Gastrocnemius medialis (tissue), 4 donors: ENCODE results near the gene GSK3A. TPM values are rescaled to one million over a fixed set of nuclear protein-coding genes. Genes with fewer than 3 reads are reported as not detected.

Experiments used
- ATAC-seq, 2 donors: fragments of 150-250 bp; one replicate each; pipeline ENCODE4 v1.9.1; 2016
- DNase-seq, 2 donors: peaks; one replicate each; pipeline ENCODE4 v3.0.0-alpha.2; 2019
- H3K27ac ChIP-seq, 4 donors: fragments of 200-600 bp; sonication (generic); 1 replicate in 1 of 4; 2 replicates in 3 of 4; pipeline ENCODE4 v1.5.1; 2016 to 2018; ENCODE audit warnings: mild to moderate bottlenecking in 2 of 4, moderate library complexity in 1 of 4
- H3K27me3 ChIP-seq, 3 donors: fragments of 200-600 bp; sonication (generic) in 2 of 3; 1 replicate in 1 of 3; 2 replicates in 2 of 3; pipeline versions ENCODE4 v1.5.1 to v1.6.0; 2016 to 2019; ENCODE audit warnings: mild to moderate bottlenecking in 1 of 3, moderate library complexity in 1 of 3
- H3K36me3 ChIP-seq, 2 donors: fragments of 200-600 bp; sonication (generic) in 1 of 2; one replicate each; pipeline ENCODE4 v1.5.1; 2017 to 2018
- H3K4me1 ChIP-seq, 2 donors: fragments of 200-600 bp; sonication (generic) in 1 of 2; one replicate each; pipeline ENCODE4 v1.5.1; 2016 to 2017; ENCODE audit warnings: mild to moderate bottlenecking in 2 of 2
- H3K4me3 ChIP-seq, 4 donors: fragments of 200-600 bp; sonication (generic) in 3 of 4; 1 replicate in 1 of 4; 2 replicates in 3 of 4; pipeline ENCODE4 v1.5.1; 2016 to 2019; ENCODE audit warnings: mild to moderate bottlenecking in 2 of 4
- H3K9me3 ChIP-seq, 3 donors: fragments of 200-600 bp; sonication (generic) in 2 of 3; 1 replicate in 1 of 3; 2 replicates in 2 of 3; pipeline ENCODE4 v1.5.1; 2016 to 2019
- POLR2A ChIP-seq, 2 donors: fragments of 450-650 bp; IDR thresholded peaks; one replicate each; pipeline ENCODE4 v1.6.1; 2017; ENCODE audit warnings: antibody characterized with exemption in 2 of 2, mild to moderate bottlenecking in 2 of 2, moderate library complexity in 2 of 2
- in situ Hi-C, 4 donors: fragments of 200-750 bp; cut with MboI; loops; one replicate each; pipeline versions ENCODE4 v1.15.0 to v1.8.0; 2017; ENCODE audit warnings: low sequenced_read_pairs in 4 of 4
- intact Hi-C: fragments of 100-400 bp; cut with DNase I; formaldehyde crosslinking; loops from one replicate; pipeline ENCODE4 v1.15.1; 2023; ENCODE audit warnings: low total_unique reads
- total RNA-seq, 4 donors: library from RNA; depleted of rRNA; stranded (reverse); fragments of >200 nt; gene quantifications; one replicate each; pipeline versions ENCODE4 v1.1.0 to v1.2.3, GENCODE V29; 2016
- TF ChIP-seq, protein P1 (sequence below), 5 experiments: fragments of 450-650 bp in 3 of 5; fragments of 200-600 bp in 2 of 5; sonication (generic) in 2 of 5; IDR thresholded peaks in 4 of 5; conservative IDR thresholded peaks in 1 of 5; 1 replicate in 4 of 5; 2 replicates in 1 of 5; pipeline ENCODE4 v1.5.1; 2016 to 2019; ENCODE audit warnings: antibody characterized with exemption in 5 of 5, mild to moderate bottlenecking in 3 of 5, moderate library complexity in 3 of 5

Gene GSK3A
- total RNA-seq, 4 donors from 2014 or later = 24.2 to 48.0 (median 40.1) TPM

DNA sequence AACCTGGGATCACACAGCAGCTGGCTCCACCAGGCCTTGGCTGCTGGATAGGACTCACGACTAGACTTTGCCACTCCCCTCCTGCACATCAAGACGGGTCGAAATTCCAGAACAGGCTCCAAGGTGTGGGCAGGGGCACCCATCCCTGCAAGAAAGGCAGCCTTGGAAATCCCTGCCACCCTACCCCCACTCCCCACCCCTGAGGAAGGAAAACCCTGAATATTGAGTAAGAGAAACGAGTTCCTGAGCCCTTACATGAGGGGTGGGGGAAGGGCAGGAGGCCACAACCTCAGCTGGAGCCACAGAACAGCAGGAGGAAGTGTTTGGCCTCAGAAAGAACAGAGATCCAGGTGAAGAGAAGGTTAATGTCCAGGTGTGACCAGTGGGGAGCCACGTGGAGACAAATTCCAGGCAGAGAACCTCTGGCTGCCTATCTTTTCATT is 45.0 kb downstream of the GSK3A start:
- Histone ChIP-seq H3K4me1 (no peaks in the 10 kb centered on the region), H3K27ac (no peak overlapping the region), H3K27me3 (no peaks in the 10 kb centered on the region), H3K36me3 (peaks cover 0 to 31% of the 10 kb centered on the region in 2 donors), H3K4me3 (no peak overlapping the region), H3K9me3 (no peaks in the 10 kb centered on the region)
- DNase-seq = no peak
- ATAC-seq = no peak
- in situ Hi-C loops (no loop called here), intact Hi-C loops (no loop called here)
- TF ChIP-seq, protein P1, sequence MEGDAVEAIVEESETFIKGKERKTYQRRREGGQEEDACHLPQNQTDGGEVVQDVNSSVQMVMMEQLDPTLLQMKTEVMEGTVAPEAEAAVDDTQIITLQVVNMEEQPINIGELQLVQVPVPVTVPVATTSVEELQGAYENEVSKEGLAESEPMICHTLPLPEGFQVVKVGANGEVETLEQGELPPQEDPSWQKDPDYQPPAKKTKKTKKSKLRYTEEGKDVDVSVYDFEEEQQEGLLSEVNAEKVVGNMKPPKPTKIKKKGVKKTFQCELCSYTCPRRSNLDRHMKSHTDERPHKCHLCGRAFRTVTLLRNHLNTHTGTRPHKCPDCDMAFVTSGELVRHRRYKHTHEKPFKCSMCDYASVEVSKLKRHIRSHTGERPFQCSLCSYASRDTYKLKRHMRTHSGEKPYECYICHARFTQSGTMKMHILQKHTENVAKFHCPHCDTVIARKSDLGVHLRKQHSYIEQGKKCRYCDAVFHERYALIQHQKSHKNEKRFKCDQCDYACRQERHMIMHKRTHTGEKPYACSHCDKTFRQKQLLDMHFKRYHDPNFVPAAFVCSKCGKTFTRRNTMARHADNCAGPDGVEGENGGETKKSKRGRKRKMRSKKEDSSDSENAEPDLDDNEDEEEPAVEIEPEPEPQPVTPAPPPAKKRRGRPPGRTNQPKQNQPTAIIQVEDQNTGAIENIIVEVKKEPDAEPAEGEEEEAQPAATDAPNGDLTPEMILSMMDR (IDR thresholded peaks at IDR 0.05 in 4 of 5, conservative IDR thresholded peaks at IDR 0.05 in 1 of 5) = no peak
- no peak for TF ChIP-seq POLR2A (IDR thresholded peaks at IDR 0.05)

DNA sequence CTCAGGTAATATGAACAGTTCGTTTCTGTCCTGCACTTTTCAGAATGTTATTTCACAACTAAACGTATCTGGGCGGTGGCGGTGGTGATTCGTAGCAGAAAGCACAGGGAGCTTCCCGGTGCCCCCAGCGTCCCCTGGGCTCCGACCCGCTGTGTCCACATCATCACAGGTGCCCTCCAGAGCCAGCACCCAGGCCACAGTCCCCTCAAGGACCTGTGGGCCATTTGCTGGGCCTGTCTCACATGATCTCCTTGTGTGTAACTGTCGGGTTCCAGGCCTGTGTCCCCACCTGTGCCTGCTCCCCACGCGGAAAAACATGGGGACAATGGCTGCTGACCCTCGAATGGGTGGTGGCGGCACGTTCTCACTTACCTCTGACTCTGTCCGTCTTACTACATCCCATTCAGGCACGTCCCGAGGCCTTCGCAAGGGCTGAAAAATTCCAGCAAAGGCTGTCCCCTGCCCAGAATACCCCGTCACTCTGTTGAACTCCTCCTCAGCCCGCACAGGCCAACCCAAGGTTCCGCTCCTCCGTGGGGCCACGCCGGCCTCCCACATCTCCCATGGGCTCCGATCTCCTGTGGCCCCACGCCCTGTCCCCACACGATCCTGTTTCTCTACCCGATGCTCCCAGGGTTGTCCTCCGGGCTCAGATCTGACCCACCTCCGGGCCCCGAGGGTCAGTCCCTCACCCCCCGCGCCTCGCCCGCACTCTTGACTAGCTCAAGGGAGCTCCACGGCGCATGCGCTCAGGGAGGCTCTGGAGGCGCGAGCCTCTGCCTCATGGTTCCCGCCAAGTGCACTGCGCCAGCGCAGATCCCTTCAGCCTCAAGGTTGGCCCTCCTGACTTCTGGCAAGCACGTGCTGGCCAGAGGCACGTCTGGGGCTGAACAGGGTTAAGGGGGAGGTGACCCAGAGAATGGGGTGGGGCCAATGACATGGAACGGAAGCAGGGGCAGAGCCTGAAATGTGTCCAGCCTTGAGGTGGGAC is 46.1 kb downstream of the GSK3A start:
- intact Hi-C loops (no loop called here), in situ Hi-C loops (no loop called here)
- ATAC-seq (no peak), DNase-seq (no peak)
- Histone ChIP-seq H3K27me3 (no peaks in the 10 kb centered on the region), H3K9me3 (no peaks in the 10 kb centered on the region), H3K4me1 (no peaks in the 10 kb centered on the region), H3K36me3 (peaks cover 0 to 31% of the 10 kb centered on the region in 2 donors), H3K27ac (no peak overlapping the region), H3K4me3 (no peak overlapping the region)
- TF ChIP-seq, protein P1 (IDR thresholded peaks at IDR 0.05 in 4 of 5, conservative IDR thresholded peaks at IDR 0.05 in 1 of 5) = no peak
- TF ChIP-seq POLR2A (IDR thresholded peaks at IDR 0.05) = no peak

DNA sequence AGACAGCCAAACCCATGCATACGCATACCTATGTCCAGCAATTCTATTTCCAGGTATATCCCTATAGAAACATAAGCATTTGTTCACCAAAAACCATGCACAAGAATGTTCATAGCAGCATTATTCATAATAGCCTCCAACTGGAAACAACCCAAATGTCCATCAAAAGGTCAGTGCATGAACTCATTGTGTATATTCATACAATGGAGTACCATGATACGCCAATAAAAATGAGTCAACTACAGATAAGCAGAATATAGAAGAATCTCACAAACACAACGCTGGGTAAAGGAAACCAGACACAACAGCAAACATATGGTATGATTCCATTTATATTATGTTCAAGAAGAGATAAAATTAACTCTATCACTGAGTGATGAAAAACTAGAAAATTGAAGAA is 48.7 kb downstream of the GSK3A start:
- H3K4me1 ChIP-seq = no peaks in the 10 kb centered on the region
- peaks cover 0 to 13% of the 10 kb centered on the region in 2 donors for H3K36me3 ChIP-seq
- H3K27ac ChIP-seq = no peak overlapping the region
- in situ Hi-C loops (no loop called here), intact Hi-C loops (no loop called here)
- no peaks in the 10 kb centered on the region for H3K9me3 ChIP-seq
- ATAC-seq = no peak
- no peak for DNase-seq
- TF ChIP-seq, protein P1 (IDR thresholded peaks at IDR 0.05 in 4 of 5, conservative IDR thresholded peaks at IDR 0.05 in 1 of 5) = no peak
- no peak for TF ChIP-seq POLR2A (IDR thresholded peaks at IDR 0.05)
- H3K4me3 ChIP-seq = no peak overlapping the region
- no peaks in the 10 kb centered on the region for H3K27me3 ChIP-seq

DNA sequence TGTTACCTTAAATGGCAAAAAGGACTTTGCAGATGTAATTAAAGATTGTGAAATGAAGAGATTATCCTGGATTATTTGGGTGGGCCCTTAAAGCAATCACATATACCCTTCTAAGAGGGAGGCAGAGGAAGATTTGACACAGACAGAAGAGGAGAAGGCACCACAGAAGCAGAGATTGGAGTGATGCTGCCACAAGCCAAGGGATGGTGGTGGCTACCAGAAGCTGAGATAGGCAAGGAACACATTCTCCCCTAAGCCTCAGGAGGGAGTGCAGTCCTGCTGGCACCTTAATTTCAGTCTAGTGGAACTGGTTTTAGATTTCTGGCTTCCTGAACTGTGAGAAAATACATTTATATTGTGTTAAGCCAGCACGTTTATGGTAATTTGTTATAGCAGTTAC is 49.1 kb downstream of the GSK3A start:
- DNase-seq = no peak
- intact Hi-C loops = no loop called here
- Histone ChIP-seq H3K9me3 (no peaks in the 10 kb centered on the region), H3K4me3 (no peak overlapping the region), H3K36me3 (peaks cover 0 to 9% of the 10 kb centered on the region in 2 donors), H3K4me1 (no peaks in the 10 kb centered on the region), H3K27ac (no peak overlapping the region), H3K27me3 (no peaks in the 10 kb centered on the region)
- no peak for ATAC-seq
- no peak for TF ChIP-seq POLR2A (IDR thresholded peaks at IDR 0.05)
- in situ Hi-C loops = no loop called here

DNA sequence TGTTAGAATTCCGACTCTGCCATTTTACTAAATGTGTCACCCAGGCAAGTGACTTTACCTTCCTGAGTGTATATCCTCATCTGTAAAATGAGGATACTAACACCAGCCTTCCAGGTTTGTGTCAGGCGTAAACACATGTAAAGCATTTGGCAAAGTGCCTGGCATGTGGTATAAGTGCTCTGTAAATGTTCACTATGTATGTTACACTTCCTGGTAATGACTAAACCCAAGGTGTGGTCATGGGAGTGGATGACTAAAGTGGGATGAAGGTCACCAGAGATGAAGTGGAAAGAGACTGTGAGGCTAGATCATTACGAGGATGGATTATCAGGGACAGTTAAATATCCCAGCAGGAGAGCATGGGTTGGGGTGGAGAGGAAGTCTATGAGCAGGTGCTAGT is 50.5 kb downstream of the GSK3A start:
- DNase-seq = no peak
- no peak for ATAC-seq
- intact Hi-C loops (no loop called here), in situ Hi-C loops (no loop called here)
- H3K27me3 ChIP-seq = no peaks in the 10 kb centered on the region
- H3K27ac ChIP-seq = no peak overlapping the region
- no peaks in the 10 kb centered on the region for H3K9me3 ChIP-seq
- H3K36me3 ChIP-seq = no peaks in the 10 kb centered on the region
- no peaks in the 10 kb centered on the region for H3K4me1 ChIP-seq
- H3K4me3 ChIP-seq = no peak overlapping the region
- TF ChIP-seq POLR2A (IDR thresholded peaks at IDR 0.05) = no peak
- TF ChIP-seq, protein P1 (IDR thresholded peaks at IDR 0.05 in 4 of 5, conservative IDR thresholded peaks at IDR 0.05 in 1 of 5) = no peak
